ENCODE data around the gene ARHGEF16.

DNA sequence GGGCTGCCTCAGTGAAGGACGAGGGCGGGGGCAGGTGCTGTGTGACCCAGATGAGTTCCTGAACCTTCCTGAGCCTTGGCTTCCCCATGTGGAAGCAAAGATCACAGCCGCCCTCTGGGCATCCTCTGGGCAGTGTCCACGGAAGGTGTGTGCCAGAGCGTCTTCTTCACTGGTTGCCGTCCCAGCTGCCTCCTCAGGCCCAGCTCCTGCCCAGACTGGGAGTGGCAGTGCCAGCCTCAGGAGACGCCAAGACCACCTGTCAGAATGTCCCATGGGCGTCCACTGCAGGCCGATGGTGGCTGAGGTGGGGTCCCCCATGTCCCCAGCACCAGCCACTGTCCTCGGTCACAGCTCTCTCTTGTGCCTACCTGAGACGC lies 10.2 kb downstream of the ARHGEF16 start:
- TF ChIP-seq POLR2A (IDR thresholded peaks at IDR 0.05): no peak
- TF ChIP-seq EP300 (IDR thresholded peaks at IDR 0.05): no peak
